H9 (cell line): Measurements from ENCODE around the gene MSMO1. TPM values are rescaled to one million over a fixed set of nuclear protein-coding genes. Genes with fewer than 3 reads are reported as not detected.

ENCODE experiments used
- DNase-seq: peaks from one replicate; pipeline ENCODE4 v3.0.0-alpha.2; 2017
- H2AFZ ChIP-seq: one replicate; pipeline ENCODE4 v1.6.1; 2013; ENCODE audit warnings: mild to moderate bottlenecking, low read length, control low read depth, moderate library complexity
- H2AK5ac ChIP-seq: 2 replicates; pipeline ENCODE4 v1.6.1; 2013; ENCODE audit warnings: low read length, control low read depth, mixed read lengths; ENCODE audit not compliant: insufficient read length
- H2BK120ac ChIP-seq: one replicate; pipeline ENCODE4 v1.6.1; 2013; ENCODE audit warnings: low read depth, mild to moderate bottlenecking, low read length, control low read depth, inconsistent platforms; ENCODE audit not compliant: poor library complexity, severe bottlenecking
- H2BK12ac ChIP-seq: 2 replicates; pipeline ENCODE4 v1.6.1; 2013; ENCODE audit warnings: low read length, control low read depth, mixed read lengths, low read depth; ENCODE audit not compliant: insufficient read length
- H2BK15ac ChIP-seq: 2 replicates; pipeline ENCODE4 v1.6.1; 2013; ENCODE audit warnings: low read depth, low read length, control low read depth
- H2BK20ac ChIP-seq: one replicate; pipeline ENCODE4 v1.6.1; 2013; ENCODE audit warnings: low read depth, mild to moderate bottlenecking, low read length, control low read depth, inconsistent platforms; ENCODE audit not compliant: poor library complexity, severe bottlenecking
- H2BK5ac ChIP-seq: 2 replicates; pipeline ENCODE4 v1.6.1; 2013; ENCODE audit warnings: low read length, control low read depth, mixed read lengths; ENCODE audit not compliant: insufficient read length
- H3K14ac ChIP-seq: 2 replicates; pipeline ENCODE4 v1.6.1; 2013; ENCODE audit warnings: low read length, control low read depth; ENCODE audit not compliant: insufficient read depth
- H3K18ac ChIP-seq: 2 replicates; pipeline ENCODE4 v1.6.1; 2013; ENCODE audit warnings: low read depth, mild to moderate bottlenecking, mixed read lengths, low read length, control low read depth; ENCODE audit not compliant: insufficient read length
- H3K23ac ChIP-seq: 2 replicates; pipeline ENCODE4 v1.6.1; 2013; ENCODE audit warnings: low read length, control low read depth, mixed read lengths, low read depth; ENCODE audit not compliant: insufficient read length
- H3K23me2 ChIP-seq: 2 replicates; pipeline ENCODE4 v1.6.1; 2013; ENCODE audit warnings: low read depth, mild to moderate bottlenecking, mixed read lengths, low read length, control low read depth; ENCODE audit not compliant: insufficient read length, poor library complexity, severe bottlenecking
- H3K27ac ChIP-seq: 2 replicates; pipeline ENCODE4 v1.5.1; 2013; ENCODE audit warnings: low read length, control low read depth, mixed read lengths, low read depth; ENCODE audit not compliant: insufficient read length
- H3K27me3 ChIP-seq: 2 replicates; pipeline ENCODE4 v1.6.1; 2013; ENCODE audit warnings: low read length, control low read depth, inconsistent platforms; ENCODE audit not compliant: insufficient read depth
- H3K4ac ChIP-seq: 2 replicates; pipeline ENCODE4 v1.6.1; 2013; ENCODE audit warnings: low read depth, mild to moderate bottlenecking, control low read depth, inconsistent platforms, low read length, moderate library complexity
- H3K4me1 ChIP-seq: 2 replicates; pipeline ENCODE4 v1.6.1; 2013; ENCODE audit warnings: low read length, control low read depth, inconsistent platforms; ENCODE audit not compliant: insufficient read depth
- H3K4me2 ChIP-seq: 2 replicates; pipeline ENCODE4 v1.6.1; 2013; ENCODE audit warnings: low read length, control low read depth, mixed read lengths; ENCODE audit not compliant: insufficient read length, insufficient read depth
- H3K56ac ChIP-seq: 2 replicates; pipeline ENCODE4 v1.6.1; 2013; ENCODE audit warnings: low read depth, mild to moderate bottlenecking, mixed read lengths, low read length, control low read depth; ENCODE audit not compliant: insufficient read length
- H3K79me1 ChIP-seq: 2 replicates; pipeline ENCODE4 v1.6.1; 2013; ENCODE audit warnings: low read depth, mild to moderate bottlenecking, moderate library complexity, low read length, control low read depth, inconsistent platforms; ENCODE audit not compliant: insufficient read depth, poor library complexity, severe bottlenecking
- H3K79me2 ChIP-seq: 2 replicates; pipeline ENCODE4 v1.6.1; 2013; ENCODE audit warnings: low read length, control low read depth, inconsistent platforms; ENCODE audit not compliant: insufficient read depth
- H3K9ac ChIP-seq: 2 replicates; pipeline ENCODE4 v1.6.1; 2013; ENCODE audit warnings: low read length, control low read depth, mixed read lengths; ENCODE audit not compliant: insufficient read length; ENCODE audit errors: extremely low read depth
- H3K9me3 ChIP-seq: one replicate; pipeline ENCODE4 v1.6.1; 2013; ENCODE audit warnings: low read depth, low read length, inconsistent platforms; ENCODE audit not compliant: control insufficient read depth
- H3T11ph ChIP-seq: one replicate; pipeline ENCODE4 v1.6.1; 2013; ENCODE audit warnings: mild to moderate bottlenecking, low read length, control low read depth, inconsistent platforms
- H4K20me1 ChIP-seq: one replicate; pipeline ENCODE4 v1.6.1; 2013; ENCODE audit not compliant: control insufficient read depth, insufficient read length, insufficient read depth
- H4K5ac ChIP-seq: 2 replicates; pipeline ENCODE4 v1.6.1; 2013; ENCODE audit warnings: low read depth, mild to moderate bottlenecking, mixed read lengths, low read length, control low read depth; ENCODE audit not compliant: insufficient read length
- H4K8ac ChIP-seq: replicated peaks from 2 replicates; pipeline ENCODE4 v1.6.1; 2013; ENCODE audit warnings: low read length, control low read depth, mixed read lengths, low read depth; ENCODE audit not compliant: insufficient read length
- H4K91ac ChIP-seq: 2 replicates; pipeline ENCODE4 v1.6.1; 2013; ENCODE audit warnings: low read depth, mild to moderate bottlenecking, moderate library complexity, mixed read lengths, low read length, control low read depth; ENCODE audit not compliant: insufficient read length
- H3K27ac Mint-ChIP-seq, 3 experiments: 2 replicates in 2 of 3; 3 replicates in 1 of 3; pipeline ENCODE4 v1.8.0; 2020 to 2021; ENCODE audit warnings: mixed read lengths in 3 of 3, mild to moderate bottlenecking in 1 of 3, moderate library complexity in 1 of 3
- H3K27me3 Mint-ChIP-seq: 2 replicates; pipeline ENCODE4 v1.8.0; 2021; ENCODE audit warnings: low read depth, mild to moderate bottlenecking, moderate library complexity, mixed read lengths
- H3K36me3 Mint-ChIP-seq, 3 experiments: 2 replicates in 2 of 3; 3 replicates in 1 of 3; pipeline ENCODE4 v1.8.0; 2020 to 2021; ENCODE audit warnings: low read depth in 3 of 3, mixed read lengths in 3 of 3; ENCODE audit not compliant: insufficient read depth in 1 of 3
- H3K4me1 Mint-ChIP-seq, 2 experiments: 2 replicates each; pipeline ENCODE4 v1.8.0; 2020; ENCODE audit warnings: mixed read lengths in 2 of 2
- H3K4me3 Mint-ChIP-seq, 2 experiments: 2 replicates in 1 of 2; 3 replicates in 1 of 2; pipeline ENCODE4 v1.8.0; 2020 to 2021; ENCODE audit warnings: mild to moderate bottlenecking in 2 of 2, mixed read lengths in 2 of 2, moderate library complexity in 1 of 2
- H3K9me3 Mint-ChIP-seq, 2 experiments: 2 replicates in 1 of 2; 3 replicates in 1 of 2; pipeline ENCODE4 v1.8.0; 2020; ENCODE audit warnings: mild to moderate bottlenecking in 2 of 2, mixed read lengths in 2 of 2, moderate library complexity in 1 of 2
- WGBS: extraction: QIAGEN DNeasy Blood & Tissue Kit; methylation state at CpG from one replicate; pipeline ENCODE4 v1.1.7; 2013; ENCODE audit warnings: missing lambda C conversion rate, low lambda C conversion rate, mixed read lengths; ENCODE audit not compliant: insufficient read length; ENCODE audit errors: extremely low coverage; 5-methylcytosine and 5-hydroxymethylcytosine counted together
- total RNA-seq: library from RNA; stranded (reverse); gene quantifications from 2 replicates; pipeline ENCODE4 v1.2.1, GENCODE V29; 2021
- TF ChIP-seq, protein P1 (sequence below): fragments of 200-600 bp; sonication (generic); conservative IDR thresholded peaks from 3 replicates; pipeline ENCODE4 v1.8.0; 2021; ENCODE audit warnings: antibody characterized with exemption, mild to moderate bottlenecking

The MSMO1 gene
- total RNA-seq, 1 experiment from 2014 or later = 79.3 TPM

DNA sequence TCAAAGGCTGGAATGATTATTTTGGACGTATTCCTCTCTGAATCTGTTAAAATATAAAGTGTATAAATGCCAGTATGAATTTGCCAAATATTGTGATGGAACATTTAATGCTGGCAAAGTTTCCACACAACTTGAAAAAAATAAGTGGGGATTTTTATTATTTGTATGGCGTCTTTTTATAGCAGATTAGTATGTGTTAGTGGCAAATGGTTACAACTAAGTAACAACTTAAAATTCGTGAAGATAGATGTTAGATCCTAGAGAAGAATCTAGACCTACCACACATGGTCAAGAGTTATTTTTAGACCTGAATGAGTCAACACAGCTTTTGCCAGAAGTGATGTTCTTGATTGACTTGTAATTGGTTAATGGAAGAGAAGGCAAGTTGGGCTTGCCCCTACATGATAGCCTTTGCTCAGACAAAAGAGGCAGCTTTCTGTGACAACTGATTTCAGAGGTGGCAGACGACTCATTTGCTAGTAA, 56.2 kb downstream of the MSMO1 start:
- Histone ChIP-seq H3K9me3 (no peaks in the 10 kb centered on the region), H2BK5ac (no peak overlapping the region), H3K9ac (no peak overlapping the region), H3K4me1 (no peaks in the 10 kb centered on the region; the same call in 1 of the 2 replicates), H4K91ac (no peak overlapping the region), H3K27me3 (peaks cover 4% of the 10 kb centered on the region; the same call in 1 of the 2 replicates), H2BK120ac (no peak overlapping the region), H3K79me2 (no peaks in the 10 kb centered on the region), H3K4me2 (no peak overlapping the region), H3K4ac (no peak overlapping the region), H2AFZ (no peak overlapping the region), H2BK12ac (no peak overlapping the region), H3K23ac (no peak overlapping the region), H4K5ac (no peak overlapping the region), H3K56ac (no peak overlapping the region), H4K8ac (no peak overlapping the region), H3K79me1 (no peaks in the 10 kb centered on the region), H3K18ac (no peak overlapping the region), H3K27ac (no peak overlapping the region), H2AK5ac (no peak overlapping the region), H2BK20ac (no peak overlapping the region), H4K20me1 (no peaks in the 10 kb centered on the region), H3K23me2 (peaks cover 8% of the 10 kb centered on the region), H3T11ph (no peak overlapping the region), H2BK15ac (no peak overlapping the region), H3K14ac (no peak overlapping the region)
- H3K9me3 Mint-ChIP-seq = no peaks in the 10 kb centered on the region
- peaks cover 22% of the 10 kb centered on the region for H3K27me3 Mint-ChIP-seq
- no peak overlapping the region for H3K27ac Mint-ChIP-seq
- H3K4me1 Mint-ChIP-seq = peaks cover 22 to 23% of the 10 kb centered on the region in 2 experiments
- no peak for DNase-seq
- 100% methylated on average over 1 of the region's 4 CpGs for WGBS
- no peaks in the 10 kb centered on the region for H3K36me3 Mint-ChIP-seq
- H3K4me3 Mint-ChIP-seq = no peak overlapping the region
- TF ChIP-seq, protein P1, sequence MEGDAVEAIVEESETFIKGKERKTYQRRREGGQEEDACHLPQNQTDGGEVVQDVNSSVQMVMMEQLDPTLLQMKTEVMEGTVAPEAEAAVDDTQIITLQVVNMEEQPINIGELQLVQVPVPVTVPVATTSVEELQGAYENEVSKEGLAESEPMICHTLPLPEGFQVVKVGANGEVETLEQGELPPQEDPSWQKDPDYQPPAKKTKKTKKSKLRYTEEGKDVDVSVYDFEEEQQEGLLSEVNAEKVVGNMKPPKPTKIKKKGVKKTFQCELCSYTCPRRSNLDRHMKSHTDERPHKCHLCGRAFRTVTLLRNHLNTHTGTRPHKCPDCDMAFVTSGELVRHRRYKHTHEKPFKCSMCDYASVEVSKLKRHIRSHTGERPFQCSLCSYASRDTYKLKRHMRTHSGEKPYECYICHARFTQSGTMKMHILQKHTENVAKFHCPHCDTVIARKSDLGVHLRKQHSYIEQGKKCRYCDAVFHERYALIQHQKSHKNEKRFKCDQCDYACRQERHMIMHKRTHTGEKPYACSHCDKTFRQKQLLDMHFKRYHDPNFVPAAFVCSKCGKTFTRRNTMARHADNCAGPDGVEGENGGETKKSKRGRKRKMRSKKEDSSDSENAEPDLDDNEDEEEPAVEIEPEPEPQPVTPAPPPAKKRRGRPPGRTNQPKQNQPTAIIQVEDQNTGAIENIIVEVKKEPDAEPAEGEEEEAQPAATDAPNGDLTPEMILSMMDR = no peak
